Sigmoid colon (tissue), 7 donors: ENCODE measurements around the gene OR10A4. TPM values are rescaled to one million over a fixed set of nuclear protein-coding genes. Genes with fewer than 3 reads are reported as not detected.

Experiments
- DNase-seq: peaks from one replicate; pipeline ENCODE4 v3.0.0-alpha.2; 2019
- H3K27ac ChIP-seq, 4 donors: fragments of 200-600 bp; sonication (generic); one replicate each; pipeline ENCODE4 v1.5.1; 2016 to 2019; ENCODE audit warnings: mild to moderate bottlenecking in 1 of 4
- H3K27me3 ChIP-seq, 3 donors: fragments of 200-600 bp; sonication (generic); one replicate each; pipeline ENCODE4 v1.5.1; 2019; ENCODE audit warnings: mild to moderate bottlenecking in 1 of 3
- H3K36me3 ChIP-seq, 4 donors: fragments of 200-600 bp; sonication (generic); one replicate each; pipeline ENCODE4 v1.5.1; 2016 to 2019
- H3K4me1 ChIP-seq, 4 donors: fragments of 200-600 bp; sonication (generic); one replicate each; pipeline ENCODE4 v1.5.1; 2017 to 2019
- H3K4me3 ChIP-seq, 4 donors: fragments of 200-600 bp; sonication (generic); one replicate each; pipeline ENCODE4 v1.5.1; 2017 to 2019; ENCODE audit warnings: mild to moderate bottlenecking in 2 of 4, moderate library complexity in 1 of 4
- H3K9me3 ChIP-seq, 4 donors: fragments of 200-600 bp in 3 of 4; sonication (generic) in 3 of 4; one replicate each; pipeline versions ENCODE4 v1.5.1 to v1.6.1; 2013 to 2019
- CTCF ChIP-seq, 4 experiments: fragments of 450-650 bp in 3 of 4; fragments of 200-600 bp in 1 of 4; IDR thresholded peaks; one replicate each; pipeline ENCODE4 v1.5.1; 2016 to 2019; ENCODE audit warnings: antibody characterized with exemption in 4 of 4, mild to moderate bottlenecking in 3 of 4, moderate library complexity in 2 of 4
- EP300 ChIP-seq, 4 donors: sonication (generic); formaldehyde crosslinking; IDR thresholded peaks; one replicate each; pipeline ENCODE4 v1.6.1; 2017; ENCODE audit warnings: antibody characterized with exemption in 4 of 4
- POLR2A ChIP-seq, 2 donors: fragments of 450-650 bp; IDR thresholded peaks; one replicate each; pipeline ENCODE4 v1.6.1; 2016; ENCODE audit warnings: antibody characterized with exemption in 2 of 2, mild to moderate bottlenecking in 2 of 2, moderate library complexity in 2 of 2
- POLR2AphosphoS5 ChIP-seq, 4 donors: sonication (generic); formaldehyde crosslinking; IDR thresholded peaks; one replicate each; pipeline ENCODE4 v1.6.1; 2017; ENCODE audit warnings: antibody characterized with exemption in 4 of 4
- WGBS, 2 donors: extraction: QIAGEN DNeasy Blood & Tissue Kit; methylation state at CpG; one replicate each; pipeline ENCODE4 v1.1.7; 2013; 5-methylcytosine and 5-hydroxymethylcytosine counted together
- intact Hi-C: fragments of 100-400 bp; cut with DNase I; formaldehyde crosslinking; loops from one replicate; pipeline ENCODE4 v1.15.1; 2023
- polyA plus RNA-seq, 3 donors: library from polyadenylated mRNA; stranded (reverse); fragments of 200-250 nt; gene quantifications; one replicate each; pipeline ENCODE4 v1.2.3, GENCODE V29; 2013
- total RNA-seq, 4 donors: library from RNA; depleted of rRNA; stranded (reverse); fragments of >200 nt; gene quantifications; one replicate each; pipeline ENCODE4 v1.1.0, GENCODE V29; 2016
- donor health status: healthy with polysubstance abuse.
- donor health status: Bipolar disorder and iron deficiency.
- donor health status: healthy.

OR10A4 gene
- total RNA-seq (not detected), polyA plus RNA-seq (not detected)

GRCh38 chr11:6876325-6876724, at the start of gene OR10A4:
Gene OR10A4, plus strand, starts transcription at chr11:6876625. Its CDS starts 23 bp downstream, at chr11:6876648.
- no peaks in the 10 kb centered on the region for H3K27me3 ChIP-seq
- no peak within 1 kb of the TSS for H3K27ac ChIP-seq
- WGBS, 2 donors = 84 to 89% methylated on average over 1 of the region's 1 CpG
- no peak within 1 kb of the TSS for H3K4me3 ChIP-seq
- no peak for DNase-seq
- peaks cover 0 to 3% (median 0%) of the 10 kb centered on the region in 4 donors for H3K9me3 ChIP-seq
- H3K4me1 ChIP-seq = no peaks in the 10 kb centered on the region
- intact Hi-C loops = no loop called here
- H3K36me3 ChIP-seq = no peaks in the 10 kb centered on the region
- TF ChIP-seq EP300 (IDR thresholded peaks at IDR 0.05) (no peak), CTCF (IDR thresholded peaks at IDR 0.05) (no peak), POLR2A (IDR thresholded peaks at IDR 0.05) (no peak), POLR2AphosphoS5 (IDR thresholded peaks at IDR 0.05) (no peak)

- H3K27me3 ChIP-seq = no peaks in the 10 kb centered on the region
- TF ChIP-seq CTCF (IDR thresholded peaks at IDR 0.05) (no peak), POLR2A (IDR thresholded peaks at IDR 0.05) (no peak), POLR2AphosphoS5 (IDR thresholded peaks at IDR 0.05) (no peak), EP300 (IDR thresholded peaks at IDR 0.05) (no peak)
- intact Hi-C loops = no loop called here
Observed at GRCh38 chr11:6828103-6828502, 48.3 kb upstream of the OR10A4 start.

GRCh38 chr11:6833356-6833755, 43.1 kb upstream of the OR10A4 start:
- Histone ChIP-seq H3K36me3 (no peaks in the 10 kb centered on the region), H3K27ac (no peak overlapping the region), H3K4me3 (no peak overlapping the region), H3K4me1 (no peaks in the 10 kb centered on the region), H3K27me3 (no peaks in the 10 kb centered on the region), H3K9me3 (no peaks in the 10 kb centered on the region)
- 83 to 86% methylated on average over 6 of the region's 6 CpGs for WGBS, 2 donors
- DNase-seq = no peak
- intact Hi-C loops = no loop called here
- no peak for TF ChIP-seq POLR2A (IDR thresholded peaks at IDR 0.05)
- TF ChIP-seq CTCF (IDR thresholded peaks at IDR 0.05) = no peak
- no peak for TF ChIP-seq EP300 (IDR thresholded peaks at IDR 0.05)
- no peak for TF ChIP-seq POLR2AphosphoS5 (IDR thresholded peaks at IDR 0.05)

More at GRCh38 chr11:6828103-6828502, 48.3 kb upstream of the OR10A4 start:
- 86 to 89% methylated on average over 1 of the region's 1 CpG for WGBS, 2 donors
- DNase-seq = no peak
- H3K9me3 ChIP-seq = no peaks in the 10 kb centered on the region
- H3K4me1 ChIP-seq = no peaks in the 10 kb centered on the region
- H3K27ac ChIP-seq = no peak overlapping the region
- H3K4me3 ChIP-seq = no peak overlapping the region
- no peaks in the 10 kb centered on the region for H3K36me3 ChIP-seq

GRCh38 chr11:6834021-6834420, 42.4 kb upstream of the OR10A4 start:
- H3K27ac ChIP-seq = no peak overlapping the region

More at GRCh38 chr11:6834021-6834420, 42.4 kb upstream of the OR10A4 start:
- no peak for DNase-seq
- WGBS, 2 donors = 59 to 71% methylated on average over 1 of the region's 1 CpG
- no peaks in the 10 kb centered on the region for H3K9me3 ChIP-seq
- no peaks in the 10 kb centered on the region for H3K27me3 ChIP-seq
- no peak overlapping the region for H3K4me3 ChIP-seq
- no peaks in the 10 kb centered on the region for H3K36me3 ChIP-seq
- TF ChIP-seq POLR2AphosphoS5 (IDR thresholded peaks at IDR 0.05) (no peak), POLR2A (IDR thresholded peaks at IDR 0.05) (no peak), EP300 (IDR thresholded peaks at IDR 0.05) (no peak), CTCF (IDR thresholded peaks at IDR 0.05) (no peak)
- no peaks in the 10 kb centered on the region for H3K4me1 ChIP-seq
- intact Hi-C loops = no loop called here
